GM10266 (cell line): ENCODE measurements around the gene PDGFD.

ENCODE experiments used
- DNase-seq: peaks from one replicate; pipeline ENCODE4 v3.0.0; 2012; ENCODE audit errors: extremely low spot score
- CTCF ChIP-seq: IDR thresholded peaks from 2 replicates; pipeline ENCODE4 v1.5.1; 2012; ENCODE audit warnings: mild to moderate bottlenecking, low read depth; ENCODE audit not compliant: control insufficient read depth, insufficient read depth; ENCODE audit errors: missing control alignments

The PDGFD gene

DNA sequence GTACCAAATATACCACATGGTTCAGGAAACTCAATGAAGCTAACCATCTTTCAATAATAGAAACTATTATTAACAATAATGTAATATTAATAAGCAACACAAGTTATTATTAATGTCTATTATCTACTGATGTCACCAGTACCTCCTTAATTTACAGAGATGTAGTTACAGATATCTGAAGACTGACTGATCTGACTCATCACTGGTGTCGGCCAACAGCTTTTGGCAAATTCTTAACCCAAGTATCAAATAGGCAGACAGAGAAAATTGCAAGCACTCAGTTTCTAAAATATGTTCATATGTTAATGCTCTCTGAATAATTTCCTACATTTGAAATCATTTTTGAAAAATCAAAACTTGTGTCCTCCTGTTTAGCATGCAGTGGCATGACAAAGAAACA is 227.9 kb downstream of the PDGFD start:
- TF ChIP-seq CTCF, result no peak
- DNase-seq, result no peak

DNA sequence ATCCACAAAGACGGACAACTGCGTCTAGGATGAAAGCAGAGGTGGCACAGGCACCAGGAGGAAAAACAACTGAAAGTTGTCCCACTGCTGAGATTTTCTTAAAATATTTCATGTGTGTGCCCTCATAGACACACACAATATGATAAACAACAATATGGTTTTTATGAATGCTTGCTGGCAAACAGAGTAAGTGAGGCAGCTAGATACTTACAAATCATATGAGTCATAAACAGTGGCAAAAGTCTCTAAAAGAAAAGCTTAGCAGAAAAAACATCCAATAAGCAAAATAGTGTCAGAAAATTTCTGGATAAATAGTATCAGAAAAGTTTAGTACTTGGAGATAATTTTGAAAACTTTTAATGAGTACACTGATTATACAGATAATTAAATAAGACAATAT is 228.7 kb downstream of the PDGFD start:
- TF ChIP-seq CTCF, result no peak
- DNase-seq, result no peak

GRCh38 chr11:103929170-103929903 is 234.6 kb downstream of the PDGFD start:
- TF ChIP-seq CTCF, result no peak
- peak; percentile 51 for DNase-seq

GRCh38 chr11:103928802-103929161 is 235.2 kb downstream of the PDGFD start:
- DNase-seq, result no peak
- no peak for TF ChIP-seq CTCF

- DNase-seq, result no peak
- TF ChIP-seq CTCF, result no peak
Measured at GRCh38 chr11:103928040-103928801, 235.7 kb downstream of the PDGFD start.

GRCh38 chr11:103927535-103927934 is 236.4 kb downstream of the PDGFD start:
- DNase-seq, result no peak

More at GRCh38 chr11:103927535-103927934, 236.4 kb downstream of the PDGFD start:
- peak; percentile 57 for TF ChIP-seq CTCF
